HG03139 (cell line): ENCODE measurements around the gene EPB41L2.

Experiments
- ATAC-seq: cut with Tn5 transposase; IDR thresholded peaks from one replicate; pipeline ENCODE4 v1.9.1; 2021; ENCODE audit not compliant: unreplicated experiment

EPB41L2 gene

DNA sequence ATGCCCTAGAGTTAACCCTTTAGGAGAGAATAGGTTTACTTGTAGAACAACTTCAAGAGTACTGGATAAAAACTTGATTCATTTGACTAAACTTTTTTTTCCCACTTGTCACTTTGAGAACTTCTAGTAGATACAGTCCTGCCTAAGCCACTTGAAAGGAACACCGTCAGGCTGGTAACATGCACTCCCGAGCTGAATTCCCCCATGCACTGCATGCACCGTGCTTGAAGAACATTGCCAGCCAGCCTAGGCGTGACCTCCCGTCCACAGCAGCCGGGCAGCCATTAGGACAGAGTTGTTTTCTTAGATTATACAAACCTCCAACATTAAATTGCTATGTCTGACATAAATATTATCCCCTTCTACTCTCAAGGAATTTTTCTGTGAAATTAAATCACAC lies 183.2 kb downstream of the EPB41L2 start:
- no peak for ATAC-seq

DNA sequence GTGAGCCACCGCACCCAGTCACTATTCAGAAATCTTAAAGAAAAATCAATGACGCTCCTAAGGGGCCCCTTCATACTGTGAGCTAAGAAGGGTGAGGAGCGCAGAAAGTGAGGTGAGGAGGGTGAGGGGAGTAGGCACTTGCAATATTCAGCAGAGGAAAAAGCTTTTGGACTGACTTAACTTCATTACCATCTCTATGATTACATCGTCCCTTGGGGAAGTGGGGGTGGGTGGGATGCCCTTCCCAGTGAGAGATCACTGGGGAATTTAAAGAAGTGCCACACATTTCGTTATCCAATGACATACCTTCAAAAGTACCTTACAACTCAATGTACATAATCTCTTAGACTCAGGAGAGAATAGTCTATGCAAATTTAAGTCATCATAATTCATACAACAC lies 189.3 kb downstream of the EPB41L2 start:
- no peak for ATAC-seq

DNA sequence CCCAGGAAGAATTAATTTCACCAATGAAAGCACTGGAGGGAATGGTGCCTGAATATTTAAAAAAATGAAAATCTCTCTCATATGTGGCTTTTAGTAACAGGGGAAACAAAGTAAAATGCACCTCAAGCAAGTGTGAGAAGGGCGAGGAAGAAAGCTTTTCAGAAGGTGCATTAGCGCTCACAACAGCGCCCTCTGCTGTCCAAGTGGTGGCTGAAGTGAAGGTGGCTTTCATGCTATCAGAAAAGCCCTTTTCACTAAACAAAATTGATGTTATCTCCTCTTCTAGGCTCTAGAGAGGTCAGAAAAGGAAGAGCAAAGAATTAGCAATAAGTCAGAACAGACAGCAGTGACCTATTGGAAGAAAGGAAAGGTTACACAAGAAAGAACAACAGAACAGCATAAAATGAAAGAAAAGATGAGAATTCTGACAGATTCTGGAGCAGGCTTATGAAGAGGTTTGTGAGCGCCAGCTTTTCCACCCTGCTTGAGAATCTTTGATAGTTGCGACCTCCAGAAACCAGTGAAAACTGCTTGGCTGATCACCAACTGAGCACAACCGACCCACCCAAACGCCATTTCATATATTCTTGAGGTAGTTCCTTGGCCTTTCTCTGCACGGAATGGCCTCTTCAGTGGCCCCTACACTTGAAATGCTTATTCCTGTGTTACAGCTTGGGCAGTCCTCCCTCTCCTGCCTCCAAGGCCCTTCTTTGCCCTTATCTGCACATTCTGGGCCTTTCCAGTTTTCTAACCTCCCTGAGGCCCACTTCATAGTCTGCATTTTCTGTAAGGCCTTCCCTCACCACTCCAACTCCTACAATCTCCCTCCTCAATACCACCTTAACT lies 190.6 kb downstream of the EPB41L2 start:
- peak; percentile 59 for ATAC-seq

DNA sequence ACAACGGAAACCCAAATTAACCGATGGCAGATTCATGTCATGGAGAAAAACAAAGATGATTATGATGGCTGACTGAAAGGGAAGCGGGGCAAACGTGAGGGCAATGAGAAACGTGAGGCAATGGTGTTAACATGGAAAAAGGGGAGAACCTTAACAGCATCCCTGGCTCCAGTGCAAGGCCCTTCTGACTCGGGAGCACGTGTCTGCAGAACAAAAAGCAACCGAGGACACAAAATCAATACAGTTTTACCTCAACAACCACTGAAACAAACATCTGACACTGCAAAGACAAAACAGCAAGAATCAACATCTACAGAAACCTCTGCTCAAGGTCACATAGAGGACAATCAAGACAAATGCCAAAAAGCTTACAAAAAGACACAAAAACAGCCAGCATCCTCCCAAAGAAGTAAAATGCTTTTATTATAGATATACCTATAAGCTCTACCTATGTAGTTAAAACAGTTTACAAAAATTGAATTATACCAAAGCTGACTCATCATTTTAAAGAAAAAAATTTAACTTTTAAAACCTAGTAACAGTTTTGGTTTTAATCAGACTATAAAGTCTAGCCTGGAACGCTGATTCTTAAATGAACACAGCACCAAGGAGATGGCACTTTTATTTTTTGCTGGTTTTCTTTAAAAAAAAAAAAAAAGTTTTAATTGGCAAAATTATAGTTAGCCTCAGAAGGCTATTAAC lies 192.7 kb downstream of the EPB41L2 start:
- no peak for ATAC-seq

DNA sequence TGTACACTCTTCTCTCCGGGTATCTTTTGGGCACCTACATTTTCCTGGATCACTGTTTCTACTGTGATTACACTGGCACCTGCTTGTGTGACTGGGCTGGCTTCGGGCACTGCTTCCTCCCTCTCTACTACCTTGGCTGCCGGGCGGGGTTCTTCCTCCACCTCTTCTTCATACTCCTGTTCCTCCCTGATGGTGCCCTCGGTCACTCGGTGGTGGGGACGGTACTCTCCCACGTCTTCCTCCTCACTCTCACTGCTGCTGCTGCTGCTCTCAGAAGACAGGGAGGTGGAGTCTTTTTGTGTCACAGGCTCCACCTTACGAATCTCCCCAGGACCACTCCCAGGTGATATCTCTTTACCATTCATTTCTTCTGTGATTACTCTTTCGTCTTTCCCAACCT lies 193.4 kb downstream of the EPB41L2 start:
- no peak for ATAC-seq

DNA sequence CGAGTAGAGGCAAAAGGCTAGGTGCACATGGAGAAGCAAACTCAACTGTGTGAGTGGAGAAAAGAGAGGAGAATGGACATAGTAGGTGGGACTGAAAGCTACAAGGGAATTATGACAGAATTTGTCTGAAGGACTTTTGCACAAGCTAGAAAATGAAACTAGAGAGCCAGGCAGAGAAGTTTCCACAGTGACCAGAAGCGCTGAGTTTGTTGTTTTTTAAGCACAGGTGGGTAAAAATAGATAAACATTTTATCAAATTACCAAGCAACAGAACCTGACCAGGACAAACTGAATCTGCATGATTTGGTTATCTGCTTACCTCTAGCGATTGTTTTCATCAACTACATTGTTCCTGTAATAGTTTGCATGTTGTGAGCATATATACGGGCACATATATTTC lies 197.3 kb downstream of the EPB41L2 start:
- ATAC-seq, result no peak

DNA sequence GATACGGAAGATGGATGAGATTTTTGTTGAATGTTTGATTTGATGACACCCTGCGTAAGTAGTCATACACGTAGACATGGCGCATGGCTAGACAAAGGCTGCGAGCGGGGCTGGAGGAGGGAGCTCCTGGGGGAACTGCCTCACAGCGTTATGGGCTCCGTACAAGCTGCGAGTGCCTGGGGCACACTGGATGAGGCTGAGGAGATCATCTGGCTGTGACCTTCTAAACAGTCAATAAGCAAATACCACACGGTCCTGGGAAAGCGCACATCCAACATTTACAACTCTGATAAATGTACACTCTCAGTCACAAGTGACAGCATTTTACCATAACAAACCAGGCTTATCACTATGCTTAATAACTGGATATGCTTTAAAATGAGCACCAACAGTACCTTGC lies 198.7 kb downstream of the EPB41L2 start:
- ATAC-seq, result no peak

DNA sequence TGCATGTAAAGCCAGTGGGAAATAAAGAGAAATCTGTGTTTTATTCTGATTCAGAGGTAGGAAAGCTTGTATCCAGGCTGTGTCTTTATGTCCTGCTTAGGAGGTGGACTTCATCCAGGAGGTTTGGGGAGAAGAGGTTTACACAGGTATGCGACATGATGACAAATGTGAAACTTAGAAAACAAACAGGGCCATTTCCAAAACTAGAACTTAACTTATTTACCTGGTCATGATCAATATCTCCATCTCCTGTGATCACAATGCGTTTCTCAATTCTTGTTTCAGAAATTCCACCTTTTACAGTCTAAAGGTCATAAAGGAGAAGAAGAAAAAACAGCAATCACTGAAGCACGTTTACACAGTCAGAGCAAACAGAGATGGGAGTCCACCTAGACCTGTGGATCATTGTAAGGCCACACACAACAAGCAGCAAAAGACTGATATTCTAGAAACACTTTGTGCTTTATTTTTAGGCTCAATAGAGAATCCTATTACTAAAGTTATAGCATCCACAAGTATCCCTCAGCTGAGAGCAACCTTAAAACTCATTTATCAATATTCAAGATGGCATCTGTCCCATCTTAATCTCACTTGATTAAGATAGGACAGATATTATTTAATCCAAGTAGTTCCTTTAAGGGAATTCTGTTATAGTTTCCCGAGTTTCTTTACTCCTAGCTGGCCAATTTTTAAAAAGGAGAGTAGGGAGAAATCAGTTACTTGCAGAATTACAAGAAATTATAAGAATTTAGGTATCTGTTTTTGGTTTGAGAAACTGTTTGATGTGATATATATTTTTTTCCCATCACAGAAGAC lies 199.4 kb downstream of the EPB41L2 start:
- ATAC-seq, result no peak

DNA sequence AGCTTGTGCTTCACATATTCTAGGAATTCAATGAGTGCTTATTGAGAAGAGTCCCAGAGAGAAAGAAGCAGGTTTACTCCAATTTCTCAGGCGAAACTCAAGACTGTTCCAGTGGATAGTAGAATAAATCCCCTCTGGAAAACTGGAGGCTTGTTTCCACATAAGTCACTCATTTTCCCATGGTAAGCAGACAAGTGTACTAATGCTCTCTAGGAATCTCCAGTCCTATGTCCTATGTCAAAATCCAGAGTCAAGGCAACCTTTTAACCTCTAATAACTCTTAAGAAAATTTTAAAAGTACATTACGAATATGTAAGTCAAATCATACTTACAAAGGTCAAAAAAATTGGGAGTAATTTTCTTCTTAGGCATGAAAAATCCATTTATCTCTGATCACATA lies 200.7 kb downstream of the EPB41L2 start:
- ATAC-seq, result no peak

DNA sequence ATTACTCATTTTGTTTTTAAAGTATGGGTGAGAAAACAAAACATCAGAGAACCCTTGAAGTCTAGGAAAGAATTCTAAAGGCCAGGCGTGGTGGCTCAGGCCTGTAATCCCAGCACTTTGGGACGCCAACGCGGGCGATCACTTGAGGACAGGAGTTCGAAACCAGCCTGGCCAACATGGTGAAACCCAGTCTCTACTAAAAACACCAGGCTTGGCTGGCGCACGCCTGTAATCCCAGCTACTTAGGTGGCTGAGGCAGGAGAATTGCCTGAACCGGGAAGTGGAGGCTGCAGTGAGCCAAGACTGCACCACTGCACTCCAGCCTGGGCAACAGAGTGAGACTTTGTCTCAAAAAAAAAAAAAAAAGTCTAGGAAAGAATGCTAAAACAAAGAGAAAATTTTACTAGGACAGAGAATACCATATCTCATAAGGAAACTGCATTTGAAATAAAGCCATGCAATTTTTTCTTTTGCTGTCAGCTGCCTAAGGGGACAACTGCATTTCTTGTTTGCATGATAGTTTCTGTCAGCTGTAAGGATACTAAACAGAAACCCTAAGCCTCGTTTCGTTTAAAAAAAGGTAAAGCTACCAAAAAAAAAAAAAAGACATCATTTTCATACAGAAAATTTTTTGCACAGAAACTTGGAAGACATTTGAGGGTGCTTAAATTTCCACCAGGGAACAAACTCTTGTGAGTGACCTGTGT lies 203.7 kb downstream of the EPB41L2 start:
- no peak for ATAC-seq

DNA sequence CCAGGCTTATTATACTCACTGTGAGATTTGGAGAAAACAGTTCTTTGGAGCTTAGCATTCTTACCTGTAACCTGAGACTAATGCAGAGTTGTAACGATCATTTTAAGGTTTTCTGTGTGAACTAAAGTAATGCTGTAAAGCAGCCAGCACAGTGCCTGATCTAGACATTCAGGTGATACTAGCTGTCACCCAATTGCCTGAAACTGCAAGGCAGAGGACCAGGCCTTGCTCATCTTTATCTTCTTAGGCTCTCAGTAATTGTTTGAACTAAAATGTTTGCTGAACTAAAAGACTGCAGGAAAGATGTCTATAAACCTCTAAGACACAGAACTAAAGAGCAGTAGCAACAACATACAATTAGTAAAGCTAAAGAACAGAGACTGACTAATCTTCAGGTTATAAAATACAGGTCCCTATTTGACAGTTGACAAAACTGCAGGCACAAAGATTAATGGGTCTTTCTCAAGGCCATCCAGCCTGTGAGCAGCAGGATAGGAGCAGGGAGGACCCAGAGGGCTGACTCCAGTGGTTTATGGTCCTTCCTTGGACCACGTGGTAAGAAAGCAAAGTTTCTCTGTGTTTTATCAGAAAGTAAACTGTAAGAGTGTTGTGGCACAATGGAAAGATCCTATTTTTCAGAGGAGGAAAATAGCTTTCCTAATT lies 204.4 kb downstream of the EPB41L2 start:
- ATAC-seq, result no peak

DNA sequence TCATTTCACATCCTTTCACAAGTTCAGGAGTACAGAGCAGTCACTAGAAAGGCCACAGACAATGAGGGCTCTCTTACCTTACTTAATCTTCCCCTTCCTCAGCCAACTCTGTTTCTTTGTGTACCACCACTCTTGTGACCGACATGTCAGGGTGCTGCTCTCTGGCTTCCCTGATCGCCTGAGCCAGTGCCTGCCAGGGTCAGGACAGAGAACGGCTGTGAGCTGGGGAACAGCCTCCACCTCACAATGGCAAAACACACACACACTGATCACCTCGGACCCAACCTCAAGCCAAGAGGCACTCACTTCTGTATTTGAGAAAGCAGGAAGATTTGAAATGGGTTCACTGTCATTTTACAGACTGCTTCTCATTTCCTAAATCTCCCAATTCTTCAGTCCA lies 205.0 kb downstream of the EPB41L2 start:
- no peak for ATAC-seq

DNA sequence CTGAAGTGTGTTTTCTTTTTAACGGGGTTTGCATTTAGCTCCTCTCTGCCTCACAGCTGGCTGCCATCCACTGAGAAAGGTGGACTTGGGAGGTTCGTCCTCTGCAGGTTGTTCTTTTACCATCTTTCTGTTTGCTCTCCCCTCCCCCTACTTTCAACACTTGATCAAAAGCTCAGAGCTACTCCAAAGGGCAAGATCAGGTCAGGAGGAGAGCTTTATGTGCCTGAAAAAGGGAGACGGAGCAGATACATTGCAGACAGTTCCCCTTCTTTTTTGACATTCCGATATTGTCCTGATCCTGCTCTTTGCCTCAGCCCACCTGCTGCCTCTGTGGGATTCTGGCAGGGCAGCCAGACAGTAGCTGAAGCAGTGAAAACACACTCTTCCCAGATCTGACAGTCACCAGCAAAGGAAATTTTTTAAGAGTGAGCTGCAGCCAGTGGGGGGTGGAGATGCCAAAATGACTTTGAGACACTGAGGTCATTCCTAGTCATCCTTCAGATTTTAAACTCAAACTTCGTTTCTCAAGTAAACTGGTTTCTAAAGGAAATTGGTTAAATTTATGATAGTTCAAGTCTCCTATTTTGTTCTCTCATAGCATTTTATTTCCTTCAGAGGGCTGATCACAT lies 209.4 kb downstream of the EPB41L2 start:
- ATAC-seq, result no peak

DNA sequence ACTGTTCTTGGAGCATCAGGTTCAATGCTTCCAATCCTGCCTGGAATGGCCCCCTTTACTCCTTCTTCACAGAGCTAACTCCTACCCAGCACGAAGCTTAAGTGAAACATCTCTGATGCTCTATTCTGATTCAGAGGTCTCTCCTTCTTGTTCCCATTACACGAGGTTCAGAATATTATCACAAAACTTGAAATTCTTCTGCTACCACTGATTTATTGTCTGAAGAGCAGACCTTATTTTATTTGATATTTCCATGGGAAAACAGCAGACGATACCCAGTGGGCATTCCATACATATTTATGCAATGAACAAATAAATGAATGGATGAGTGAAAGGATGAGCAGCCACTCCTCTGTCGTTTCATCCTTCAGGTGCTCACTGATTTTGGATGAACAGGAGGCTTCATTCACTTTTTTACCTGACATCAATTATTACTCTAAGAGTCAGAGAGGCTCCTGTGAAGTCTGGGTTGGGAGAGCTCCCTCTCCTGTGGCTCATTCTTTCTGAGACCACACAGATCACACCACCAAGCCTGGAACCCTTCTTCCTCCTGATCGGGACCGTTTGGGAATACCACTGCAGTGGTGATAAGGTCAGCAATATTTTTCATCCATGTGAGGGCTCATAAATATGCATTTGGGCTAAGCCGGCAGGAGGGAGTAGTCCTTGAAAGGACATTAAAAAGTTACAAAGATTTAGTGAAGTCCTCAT lies 210.0 kb downstream of the EPB41L2 start:
- ATAC-seq, result no peak

DNA sequence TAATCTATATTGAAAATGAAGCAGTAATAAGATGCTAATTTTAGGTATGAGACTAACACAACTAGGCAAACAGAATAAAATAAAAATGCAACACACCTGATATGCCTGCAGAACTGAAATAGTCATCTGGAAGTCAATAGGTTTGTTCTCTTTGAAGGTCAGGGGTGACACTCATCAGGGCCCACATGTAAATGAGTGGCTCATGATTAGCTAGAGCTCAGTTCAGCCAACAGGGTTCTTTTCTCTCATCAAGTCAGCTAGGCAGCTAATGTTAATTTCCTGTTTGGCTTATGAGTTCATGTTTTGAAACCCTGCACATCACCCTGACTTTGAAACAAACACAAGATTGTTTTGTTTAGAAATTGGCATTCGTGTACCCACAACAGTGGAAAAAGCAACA lies 212.0 kb downstream of the EPB41L2 start:
- ATAC-seq, result no peak

DNA sequence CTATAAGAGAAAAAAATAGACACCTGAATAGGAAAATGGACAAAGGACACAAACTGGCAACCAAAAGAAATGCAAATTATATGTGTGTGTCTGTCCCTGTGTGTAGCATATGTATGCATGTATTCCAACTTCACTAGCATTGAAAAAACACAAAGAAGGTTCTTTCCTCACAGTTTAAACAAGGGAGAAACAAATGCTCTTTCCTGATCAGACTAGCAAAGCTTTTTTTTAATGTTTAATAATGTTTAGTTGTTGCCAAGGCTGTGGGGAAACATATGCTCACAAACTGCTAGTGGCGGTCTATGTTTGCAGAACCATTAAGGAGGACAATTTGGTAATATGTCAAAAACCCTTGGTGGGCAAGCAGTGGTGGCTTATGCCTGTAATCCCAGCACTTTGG lies 213.5 kb downstream of the EPB41L2 start:
- ATAC-seq, result no peak

DNA sequence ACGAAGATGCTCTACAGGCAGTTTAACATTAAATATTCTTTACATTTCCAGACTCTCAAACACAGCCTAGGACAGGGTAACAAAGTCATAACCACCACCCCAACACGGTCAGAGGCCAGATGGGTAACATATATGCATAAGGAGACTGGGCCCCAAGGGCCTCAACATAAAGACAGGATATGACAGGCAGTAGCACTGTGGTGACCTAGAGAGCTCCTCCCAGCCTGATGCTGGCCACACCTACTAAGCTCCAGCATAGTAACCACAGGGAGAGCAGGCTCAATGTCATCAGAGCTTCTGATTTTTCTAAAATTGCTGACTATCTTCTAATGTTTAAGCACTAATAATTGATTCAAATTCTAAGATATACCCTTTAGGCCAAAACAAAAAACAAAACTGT lies 214.1 kb downstream of the EPB41L2 start:
- peak; percentile 91 for ATAC-seq

DNA sequence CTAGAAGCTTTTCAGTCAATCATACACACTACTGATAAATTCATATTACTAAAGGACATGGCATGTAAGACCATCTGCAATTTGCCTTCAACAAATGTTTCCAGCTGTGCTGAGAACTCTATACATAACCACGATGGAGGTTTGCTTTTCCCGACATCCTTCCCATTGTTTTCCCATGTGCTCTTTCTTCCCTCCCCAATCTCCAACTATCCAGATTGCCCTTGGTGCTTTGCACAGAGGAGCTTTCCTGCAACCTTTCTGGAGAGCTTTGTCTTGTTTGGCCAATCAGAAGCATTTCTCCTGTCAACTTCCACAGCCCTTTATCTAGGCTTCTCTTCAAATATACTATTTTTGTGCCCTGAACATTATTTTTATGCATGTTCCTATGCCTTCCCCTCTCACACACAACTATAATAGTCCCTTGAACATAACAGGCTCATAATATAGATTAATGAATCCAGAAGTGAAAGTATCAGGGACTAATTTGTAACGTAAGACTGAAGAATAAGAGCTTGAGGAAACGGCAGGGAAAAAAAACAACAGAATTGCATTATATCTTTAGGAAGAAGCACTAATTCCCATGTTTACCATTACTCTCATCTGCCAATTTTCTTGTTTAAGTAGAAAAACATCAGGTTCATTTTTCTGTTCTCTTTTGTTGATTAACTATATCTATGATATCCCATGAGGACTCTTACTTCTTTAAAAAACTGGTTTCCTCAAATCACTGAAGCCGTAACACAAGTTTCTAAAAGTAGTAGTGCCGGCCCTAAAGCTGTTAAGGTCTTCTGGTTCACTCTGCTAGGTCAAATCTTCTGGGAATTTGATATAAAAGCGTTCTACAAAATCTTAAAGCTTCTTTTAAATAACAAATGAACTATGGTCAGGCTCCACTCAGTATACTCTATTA lies 215.8 kb downstream of the EPB41L2 start:
- no peak for ATAC-seq
